Stimulated activated CD8-positive, alpha-beta memory T cell treated with anti-CD3 and anti-CD28 coated beads, Interleukin-7, amount 100 ng/mL, for 48 hours (primary cell): ENCODE data around the gene SLC51B.

Experiments used
- DNase-seq, 2 donors: peaks; one replicate each; pipeline ENCODE4 v3.0.0-alpha.2; 2020; ENCODE audit warnings: low read depth in 1 of 2; ENCODE audit errors: extremely low read depth in 1 of 2

SLC51B gene

GRCh38 chr15:65040461-65040860 is 4.7 kb upstream of the SLC51B start:
- no peak for DNase-seq

DNA sequence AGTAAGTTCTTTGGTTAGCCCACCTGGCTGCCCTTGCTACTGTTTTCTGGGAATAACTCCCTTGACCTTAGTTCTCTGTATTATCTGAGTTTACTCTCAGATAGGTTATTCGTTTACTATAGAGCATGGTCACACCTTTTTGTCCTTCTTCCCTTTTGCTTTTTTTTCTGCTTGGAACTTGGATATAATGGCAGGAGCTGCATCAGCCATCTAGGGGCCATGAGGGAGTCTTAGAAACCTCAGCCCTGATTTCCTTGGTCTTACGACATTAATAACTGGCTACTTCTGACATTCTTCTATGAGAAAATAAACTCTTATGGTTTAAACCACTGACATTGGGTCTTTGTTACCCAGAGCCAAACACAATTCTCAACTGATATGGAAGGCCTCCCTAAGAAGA is 3.4 kb upstream of the SLC51B start:
- no peak for DNase-seq

DNA sequence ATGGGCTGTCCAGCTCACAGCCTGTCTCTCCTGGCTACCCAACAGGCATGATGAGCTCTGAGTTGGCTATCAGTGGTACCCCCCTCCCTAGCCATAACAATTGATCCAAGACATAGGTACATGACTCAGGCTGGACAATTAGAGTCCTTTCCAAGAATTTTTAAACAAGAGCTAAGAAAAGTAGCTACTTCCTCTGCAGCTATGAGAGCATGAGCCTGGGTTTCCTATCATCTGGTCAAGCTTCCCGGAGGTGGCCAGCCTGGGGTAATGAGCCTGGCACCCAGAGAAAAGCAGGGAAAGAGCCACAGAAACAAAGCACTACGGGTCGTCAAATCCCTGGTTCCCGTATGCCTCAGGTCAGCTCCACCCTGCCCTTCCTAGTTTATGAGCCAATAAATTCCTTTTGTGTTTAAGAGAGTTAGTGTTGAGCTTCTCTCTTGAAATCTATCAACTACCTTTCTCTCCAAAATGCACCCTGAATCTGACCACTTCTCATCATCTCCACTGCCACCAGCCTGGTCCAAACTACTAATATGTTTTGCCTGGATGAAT is 2.3 kb upstream of the SLC51B start:
- no peak for DNase-seq

GRCh38 chr15:65044218-65044617 is 969 bp upstream of the SLC51B start:
- peak in 1 of 2 donors; percentile 32 for DNase-seq

DNA sequence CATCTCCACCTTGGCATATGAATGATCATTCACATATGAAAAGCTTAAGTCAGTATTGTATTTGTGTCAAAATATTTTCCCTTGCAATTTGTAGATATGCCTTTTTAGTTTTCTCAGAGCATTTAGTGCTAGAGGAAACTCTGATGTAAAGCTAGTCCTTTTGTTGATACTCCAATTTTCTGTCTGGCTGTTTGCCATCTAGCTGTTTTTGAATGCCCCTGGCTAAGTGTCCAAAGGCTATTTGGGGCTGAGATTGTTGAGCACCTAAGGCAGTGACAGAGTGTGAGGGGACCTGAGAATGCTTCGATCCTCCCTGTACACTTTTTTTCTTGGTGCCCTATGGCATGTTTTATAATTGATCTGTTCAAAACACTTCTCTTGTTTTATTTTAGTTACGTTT is 3.1 kb downstream of the SLC51B start:
- DNase-seq: no peak

DNA sequence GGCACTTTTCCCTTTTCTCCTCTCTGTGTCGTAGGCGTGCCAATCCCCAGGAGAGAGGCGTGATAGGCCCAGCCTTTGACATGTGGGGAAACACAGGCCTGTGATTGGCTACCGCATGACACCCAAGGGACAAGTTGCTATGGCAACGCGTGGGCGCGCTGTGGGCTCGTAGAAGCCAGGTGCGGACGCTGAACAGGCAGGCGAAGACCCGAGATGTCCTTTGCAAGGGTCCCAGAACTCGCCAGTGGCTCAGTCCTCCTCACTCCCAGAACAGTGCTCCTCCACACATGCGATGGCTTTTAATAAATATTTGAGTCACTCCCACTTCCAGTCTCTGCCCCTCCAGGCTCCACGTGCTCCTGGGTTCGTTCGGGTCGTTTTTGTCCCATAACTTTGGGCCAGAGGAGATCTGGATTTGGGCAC is 4.2 kb downstream of the SLC51B start:
- peak; percentile 72 to 88 for DNase-seq

DNA sequence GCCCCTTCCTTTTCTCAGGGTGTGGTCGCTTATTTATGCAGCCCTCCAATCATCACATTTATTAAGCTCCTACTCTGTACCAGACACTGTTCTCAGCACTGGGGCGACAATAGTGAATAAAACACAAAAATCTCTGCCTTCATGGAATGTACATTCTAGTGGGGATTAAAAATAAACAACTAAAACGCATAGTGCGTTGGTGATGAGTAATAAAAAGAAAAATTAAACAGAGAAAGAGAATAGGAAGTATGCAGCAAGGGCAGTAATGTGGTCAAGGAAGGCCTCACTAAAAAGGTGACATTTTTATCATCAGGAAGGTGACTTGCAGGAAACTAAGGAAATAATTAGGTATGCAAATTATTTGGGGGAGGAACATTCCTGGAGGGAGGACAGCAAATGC is 5.1 kb downstream of the SLC51B start:
- DNase-seq: no peak

GRCh38 chr15:65051266-65051665 is 6.1 kb downstream of the SLC51B start:
- no peak for DNase-seq

- DNase-seq: no peak
These were observed 7.8 kb downstream of the SLC51B start for GRCh38 chr15:65052956-65053355.

GRCh38 chr15:65054333-65055200 is 9.4 kb downstream of the SLC51B start:
- DNase-seq: peak; percentile 30 to 32

DNA sequence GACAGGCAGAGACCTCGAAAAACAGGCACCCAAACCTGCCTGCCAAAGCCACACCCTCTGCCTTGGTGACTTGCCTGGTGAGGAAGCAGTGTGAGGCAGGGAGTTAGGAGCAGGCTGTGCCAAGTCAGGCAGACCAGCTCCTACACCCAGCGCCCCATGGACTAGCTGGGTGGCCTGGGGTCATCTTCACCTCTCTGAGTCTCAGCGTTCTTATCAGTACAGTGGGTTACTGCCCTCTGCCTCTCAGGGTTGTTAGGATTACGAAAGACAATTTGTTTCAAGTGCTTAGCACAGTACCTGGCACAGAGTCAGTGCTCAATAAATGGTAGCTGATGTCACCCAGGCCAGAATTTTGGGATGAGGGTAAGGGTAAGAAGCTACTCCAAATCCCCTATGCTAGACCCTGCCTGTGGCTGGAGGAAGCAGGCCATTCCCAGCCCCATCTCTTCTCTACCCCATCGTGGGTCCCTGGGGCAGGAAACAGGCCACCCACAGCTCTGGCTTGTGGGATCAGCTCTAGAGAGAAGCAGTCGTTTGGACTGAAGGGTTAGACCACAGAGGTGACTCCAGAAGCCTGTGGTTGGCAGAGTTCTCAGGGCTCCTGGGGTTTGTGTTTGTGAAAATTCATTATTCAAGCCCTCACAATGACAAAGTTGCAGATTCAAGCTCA is 10.1 kb downstream of the SLC51B start:
- no peak for DNase-seq

GRCh38 chr15:65056106-65056505 is 10.9 kb downstream of the SLC51B start:
- DNase-seq: no peak

DNA sequence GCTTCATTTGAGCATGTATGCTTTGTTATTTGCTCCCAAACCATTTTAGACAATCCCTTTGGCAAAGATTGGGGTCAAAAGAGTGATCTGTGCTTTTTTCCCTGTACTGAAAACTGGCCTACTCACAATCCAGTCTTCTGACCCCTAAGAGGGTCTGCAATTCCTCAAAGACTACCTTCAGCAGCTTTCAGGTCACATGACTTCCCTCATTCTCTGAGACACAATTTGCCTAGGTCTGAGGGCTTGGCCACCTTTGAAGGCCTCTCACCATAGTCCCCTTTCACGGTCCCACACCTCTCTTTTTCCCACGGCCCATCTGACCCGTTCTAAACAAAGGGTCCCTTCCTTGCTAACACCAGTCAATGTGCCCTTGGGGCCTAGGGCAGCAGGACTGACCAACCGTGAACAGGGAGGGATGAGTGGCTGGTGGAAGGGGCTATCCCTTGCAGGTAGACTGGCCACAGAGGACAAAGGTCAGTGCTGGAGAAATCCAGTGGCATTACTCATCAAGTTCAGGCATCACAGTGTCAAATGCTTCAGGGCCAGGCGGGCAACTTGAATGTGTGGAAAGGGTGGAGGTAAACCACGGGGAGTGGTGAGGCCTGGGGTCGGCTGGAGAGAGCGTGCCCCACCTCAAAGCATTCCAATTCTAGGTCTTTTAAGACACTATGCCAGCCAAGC is 11.8 kb downstream of the SLC51B start:
- no peak for DNase-seq

DNA sequence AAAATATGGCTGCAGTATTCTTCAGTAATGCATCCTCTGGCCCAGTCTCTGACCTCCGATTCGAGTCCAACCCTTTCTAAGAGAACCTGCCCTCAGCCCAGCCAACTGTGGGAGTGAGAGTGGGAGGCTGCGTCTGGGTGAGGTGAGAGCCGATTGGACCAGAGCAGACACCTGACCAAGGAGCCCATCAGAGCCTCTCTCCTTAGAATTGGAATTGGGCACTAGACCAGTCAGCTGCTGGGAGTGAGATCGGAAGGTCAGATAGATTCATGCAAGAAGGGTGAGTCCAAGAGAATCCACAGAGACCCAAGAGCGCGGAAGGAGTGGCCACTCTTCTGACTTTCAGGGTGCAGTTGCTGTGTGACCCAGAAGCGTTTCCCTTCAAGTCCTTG is 12.4 kb downstream of the SLC51B start:
- DNase-seq: no peak

GRCh38 chr15:65058394-65059368 is 13.5 kb downstream of the SLC51B start:
- no peak for DNase-seq

GRCh38 chr15:65059369-65059750 is 14.2 kb downstream of the SLC51B start:
- DNase-seq: no peak

DNA sequence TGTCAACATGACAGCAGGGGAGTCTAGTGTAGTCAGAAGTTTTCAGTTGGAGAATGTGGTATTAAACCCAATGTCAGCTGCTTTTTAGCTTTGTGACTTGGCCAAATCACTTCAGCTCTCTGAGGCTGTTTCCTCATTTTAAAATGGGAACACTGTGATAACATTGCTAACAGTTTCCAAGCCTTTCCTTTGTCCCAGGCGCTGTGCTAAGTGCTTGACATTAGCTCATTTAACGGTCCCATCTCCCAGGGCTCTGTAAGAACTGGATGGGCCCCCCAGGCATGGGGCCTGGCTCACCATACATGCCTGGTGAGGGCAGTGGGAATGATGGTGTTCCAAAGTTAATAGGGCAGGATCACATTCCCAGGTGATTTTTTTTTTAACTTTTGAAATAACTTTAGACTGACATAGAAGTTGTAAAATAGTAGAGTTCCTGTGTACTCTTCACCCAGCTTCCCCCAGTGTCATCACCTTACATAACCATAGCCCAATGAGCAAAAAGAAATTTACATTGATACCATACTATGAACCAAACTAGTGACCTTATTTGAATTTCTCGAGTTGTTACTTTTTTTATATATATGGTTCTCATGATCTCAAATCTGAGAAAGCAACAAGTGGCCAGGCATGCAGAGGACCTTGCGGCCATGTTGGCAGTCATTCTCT is 14.9 kb downstream of the SLC51B start:
- no peak for DNase-seq

DNA sequence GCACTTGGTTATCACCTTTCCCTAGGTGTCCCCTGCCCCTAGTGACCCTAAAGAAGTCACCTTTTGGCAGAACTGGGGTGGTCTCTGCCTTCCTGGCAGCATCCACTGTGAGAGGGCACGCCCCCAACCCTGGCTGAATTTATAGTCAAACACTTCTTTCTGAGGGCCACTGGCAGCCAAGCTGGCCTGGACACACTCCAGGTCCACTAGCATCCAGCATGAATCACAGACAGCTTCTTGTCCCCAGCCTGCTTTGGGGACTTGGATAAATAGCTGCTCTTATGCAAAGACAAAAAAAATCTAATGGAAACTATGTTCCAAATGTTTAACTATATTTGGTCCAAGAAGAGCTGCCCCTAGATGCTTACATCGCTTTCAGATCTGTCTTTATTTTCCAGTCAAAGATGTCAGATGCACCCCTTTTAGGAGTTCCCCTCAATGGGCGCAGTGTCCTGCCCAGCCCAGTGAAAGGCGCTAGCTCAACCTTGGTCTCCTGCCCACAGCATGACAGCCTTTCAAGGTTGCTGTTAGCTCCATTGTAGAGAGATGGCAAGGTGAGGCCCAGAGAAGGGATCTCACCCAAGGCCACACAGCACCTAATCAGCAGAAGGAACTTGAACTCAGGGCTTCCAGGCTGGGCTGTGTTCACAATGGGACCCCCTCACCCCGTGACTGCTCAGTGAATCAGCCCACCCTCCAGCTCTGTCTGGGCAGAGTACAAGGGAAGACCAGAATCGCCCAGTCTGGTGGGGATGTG is 15.6 kb downstream of the SLC51B start:
- no peak for DNase-seq

DNA sequence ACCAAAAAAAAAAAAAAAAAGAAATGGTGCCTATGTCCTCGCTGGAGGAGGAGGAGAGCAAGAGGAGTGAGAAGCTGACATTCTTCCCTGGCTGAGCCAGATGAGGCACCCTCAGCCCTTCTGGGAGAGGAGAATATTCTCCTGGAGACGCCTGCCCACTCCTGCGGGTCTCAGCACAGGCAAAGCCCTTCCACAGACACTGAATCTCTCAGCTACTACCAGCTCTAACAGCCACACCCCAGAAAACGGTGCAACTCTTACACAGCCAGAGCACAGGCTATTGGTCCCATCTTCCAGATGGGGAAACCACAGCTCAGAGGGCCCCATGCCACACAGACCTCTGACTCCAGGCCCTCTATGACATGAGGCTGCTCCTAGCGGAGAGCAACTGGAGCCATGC is 16.9 kb downstream of the SLC51B start:
- DNase-seq: no peak
